HCT116 (cell line): Measurements from ENCODE around the gene RAB24. TPM values are rescaled to one million over a fixed set of nuclear protein-coding genes. Genes with fewer than 3 reads are reported as not detected.

Experiments used
- ATAC-seq: fragments of 200-7000 bp; cut with Tn5 transposase; 2 replicates; pipeline ENCODE4 v1.9.1; 2020; ENCODE audit warnings: mild to moderate bottlenecking, moderate library complexity
- BruUV-seq: library from RNA; stranded (reverse); fragments of 400-500 nt; replicated peaks from 2 replicates; lab custom pipeline; 2021; lab: Mats Ljungman, UMichigan
- CTCF ChIA-PET: fragments of 300-600 bp; sonication (Branson Sonifier 250); formaldehyde crosslinking; loops from one replicate; lab custom pipeline; 2021; ENCODE audit warnings: antibody characterized with exemption; lab: Charles Lee
- POLR2A ChIA-PET: fragments of 300-600, 350-600 bp; sonication (Branson Sonifier 250); formaldehyde crosslinking; loops from one replicate; lab custom pipeline; 2021; ENCODE audit warnings: antibody characterized with exemption; lab: Charles Lee
- RAD21 ChIA-PET, 2 experiments: fragments of 300-600 bp; sonication (Branson Sonifier 250); formaldehyde crosslinking; loops; one replicate each; lab custom pipeline; 2023; ENCODE audit warnings: low total read pairs in 2 of 2; ENCODE audit not compliant: uncharacterized antibody in 2 of 2, unreplicated experiment in 2 of 2, low non-redundant PET in 1 of 2; lab: Charles Lee
- DNase-seq: peaks from one replicate; pipeline ENCODE4 v3.0.0-alpha.2; 2010; ENCODE audit warnings: low read depth, low spot score
- H2AFZ ChIP-seq: fragments of 200-600 bp; shearing (Covaris generic), sonication (generic); 2 replicates; pipeline ENCODE4 v1.6.1; 2017; ENCODE audit warnings: low read depth, mixed run types, mixed read lengths, antibody characterized with exemption, low read length; ENCODE audit not compliant: poor library complexity, severe bottlenecking
- H3K27ac ChIP-seq: 2 replicates; pipeline ENCODE4 v1.5.1; 2012; ENCODE audit warnings: low read depth, low read length
- H3K27me3 ChIP-seq: fragments of 200-600 bp; sonication (generic); 2 replicates; pipeline ENCODE4 v1.6.1; 2016; ENCODE audit warnings: mixed run types, low read length, mixed read lengths; ENCODE audit not compliant: insufficient read depth
- H3K36me3 ChIP-seq, 2 experiments: fragments of 200-500 bp in 1 of 2; fragments of 200-600 bp in 1 of 2; sonication (Bioruptor generic) in 1 of 2; sonication (generic) in 1 of 2; 2 replicates each; pipeline versions ENCODE4 v1.5.1 to v1.6.1; 2014 to 2016; ENCODE audit warnings: low read length in 2 of 2, inconsistent platforms in 1 of 2, mixed read lengths in 1 of 2, mixed run types in 1 of 2; ENCODE audit not compliant: insufficient read depth in 2 of 2, control insufficient read depth in 1 of 2
- H3K4me1 ChIP-seq, 2 experiments: fragments of 200-600 bp in 1 of 2; sonication (generic) in 1 of 2; 2 replicates each; pipeline versions ENCODE4 v1.5.1 to v1.6.1; 2012 to 2017; ENCODE audit warnings: low read length in 2 of 2, inconsistent platforms in 1 of 2, mild to moderate bottlenecking in 1 of 2, mixed read lengths in 1 of 2, mixed run types in 1 of 2, moderate library complexity in 1 of 2; ENCODE audit not compliant: insufficient read depth in 2 of 2, control insufficient read depth in 1 of 2
- H3K4me2 ChIP-seq: fragments of 200-600 bp; sonication (generic); 2 replicates; pipeline ENCODE4 v1.6.1; 2017; ENCODE audit warnings: mixed run types, low read length, mixed read lengths
- H3K4me3 ChIP-seq, 2 experiments: fragments of 200-600 bp in 1 of 2; sonication (generic) in 1 of 2; replicated peaks in 1 of 2; 2 replicates each; pipeline ENCODE4 v1.5.1; 2011 to 2016; ENCODE audit warnings: low read length in 2 of 2, control low read depth in 1 of 2, low read depth in 1 of 2, mild to moderate bottlenecking in 1 of 2, mixed read lengths in 1 of 2, mixed run types in 1 of 2
- H3K79me2 ChIP-seq: fragments of 200-600 bp; sonication (generic); 2 replicates; pipeline ENCODE4 v1.6.1; 2017; ENCODE audit warnings: mild to moderate bottlenecking, mixed run types, low read length, moderate library complexity, mixed read lengths; ENCODE audit not compliant: insufficient read depth
- H3K9ac ChIP-seq: fragments of 200-600 bp; sonication (generic); 2 replicates; pipeline ENCODE4 v1.6.1; 2016; ENCODE audit warnings: low read length, mixed read lengths
- H3K9me2 ChIP-seq: fragments of 200-600 bp; sonication (generic), shearing (Covaris generic); 2 replicates; pipeline ENCODE4 v1.6.1; 2017; ENCODE audit warnings: mixed run types, mild to moderate bottlenecking, moderate library complexity; ENCODE audit not compliant: insufficient read depth
- H3K9me3 ChIP-seq, 2 experiments: fragments of 200-500 bp in 1 of 2; fragments of 200-600 bp in 1 of 2; sonication (Bioruptor generic) in 1 of 2; sonication (generic) in 1 of 2; 2 replicates each; pipeline ENCODE4 v1.6.1; 2014 to 2017; ENCODE audit warnings: low read length in 2 of 2, mixed read lengths in 2 of 2, inconsistent platforms in 1 of 2, low read depth in 1 of 2, mild to moderate bottlenecking in 1 of 2, mixed run types in 1 of 2, moderate library complexity in 1 of 2; ENCODE audit not compliant: control insufficient read depth in 1 of 2, insufficient read depth in 1 of 2
- H4K20me1 ChIP-seq: fragments of 200-600 bp; sonication (generic), shearing (Covaris generic); 2 replicates; pipeline ENCODE4 v1.6.1; 2017; ENCODE audit warnings: mixed run types, mild to moderate bottlenecking, moderate library complexity; ENCODE audit not compliant: insufficient read depth
- EGR1 ChIP-seq: IDR thresholded peaks from 2 replicates; pipeline ENCODE4 v1.6.1; 2012; ENCODE audit warnings: low read depth
- ELF1 ChIP-seq: IDR thresholded peaks from 2 replicates; pipeline ENCODE4 v1.6.1; 2012; ENCODE audit warnings: low read depth, borderline replicate concordance
- EZH2phosphoT487 ChIP-seq: fragments of 200-600 bp; IDR thresholded peaks from 2 replicates; pipeline ENCODE4 v1.6.1; 2018; ENCODE audit warnings: antibody characterized with exemption, borderline replicate concordance
- FOSL1 ChIP-seq: IDR thresholded peaks from 2 replicates; pipeline ENCODE4 v1.6.1; 2012; ENCODE audit warnings: low read depth
- SIN3A ChIP-seq: IDR thresholded peaks from 2 replicates; pipeline ENCODE4 v1.6.1; 2012; ENCODE audit warnings: low read depth
- YY1 ChIP-seq: IDR thresholded peaks from 2 replicates; pipeline ENCODE4 v1.6.1; 2011; ENCODE audit warnings: low read length, low read depth, moderate library complexity, mild to moderate bottlenecking; ENCODE audit not compliant: insufficient replicate concordance; ENCODE audit errors: extremely low read depth
- ZFX ChIP-seq: fragments of 450-650 bp; IDR thresholded peaks from 2 replicates; pipeline ENCODE4 v1.6.1; 2017
- intact Hi-C: fragments of 100-400 bp; cut with micrococcal nuclease; formaldehyde crosslinking; loops from 2 replicates; pipeline ENCODE4 v1.10.0; 2022
- total RNA-seq: library from RNA; stranded (reverse); gene quantifications from one replicate; pipeline ENCODE4 v1.2.1, GENCODE V29; 2021; ENCODE audit not compliant: unreplicated experiment
- TF ChIP-seq, protein P1 (sequence below): IDR thresholded peaks from 2 replicates; pipeline ENCODE4 v1.6.1; 2012
- TF ChIP-seq, protein P2 (sequence below), 3 experiments: fragments of 200-600 bp in 1 of 3; sonication (generic) in 1 of 3; IDR thresholded peaks in 2 of 3; conservative IDR thresholded peaks in 1 of 3; 2 replicates each; pipeline ENCODE4 v1.5.1; 2012 to 2017; ENCODE audit warnings: low read depth in 2 of 3, low read length in 2 of 3, antibody characterized with exemption in 1 of 3, borderline replicate concordance in 1 of 3, control low read depth in 1 of 3, mild to moderate bottlenecking in 1 of 3, mixed read lengths in 1 of 3, mixed run types in 1 of 3, moderate library complexity in 1 of 3; ENCODE audit not compliant: insufficient read depth in 1 of 3

Gene RAB24
- total RNA-seq, 1 experiment from 2014 or later, result 13.5 TPM

DNA sequence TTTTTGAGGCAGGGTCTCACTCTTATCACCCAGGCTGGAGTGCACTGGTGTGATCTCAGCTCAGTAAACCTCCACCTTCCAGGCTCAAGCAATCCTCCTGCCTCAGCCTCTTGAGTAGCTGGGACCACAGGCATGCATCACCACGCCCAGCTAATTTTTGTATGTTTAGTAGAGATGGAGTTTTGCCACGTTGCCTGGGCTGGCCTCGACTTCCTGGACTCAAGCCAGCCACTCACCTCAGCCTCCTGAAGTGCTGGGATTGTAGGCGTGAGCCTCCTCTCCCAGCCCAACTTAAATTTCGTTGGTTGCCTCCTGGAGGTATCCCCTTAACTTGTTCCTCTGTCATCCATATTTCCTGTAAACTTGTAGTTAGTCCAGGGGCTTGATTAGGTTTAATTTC, 47.2 kb downstream of the RAB24 start:
- peaks cover 14% of the 10 kb centered on the region for H3K79me2 ChIP-seq
- no peak overlapping the region for H2AFZ ChIP-seq
- H3K27ac ChIP-seq, result no peak overlapping the region
- H4K20me1 ChIP-seq, result no peaks in the 10 kb centered on the region
- peak overlapping the region; percentile 1; the same call in 1 of the 2 replicates for H3K4me2 ChIP-seq
- RAD21 ChIA-PET, result no interaction called here
- CTCF ChIA-PET, result no interaction called here
- H3K9ac ChIP-seq, result no peak overlapping the region
- peaks cover 0 to 13% of the 10 kb centered on the region in 2 experiments; a peak in 2 of 4 replicates for H3K4me1 ChIP-seq
- no peak for DNase-seq
- BruUV-seq, result no TSS peak
- H3K4me3 ChIP-seq, result no peak overlapping the region
- no peaks in the 10 kb centered on the region for H3K27me3 ChIP-seq
- no peak for TF ChIP-seq YY1
- TF ChIP-seq, protein P1, sequence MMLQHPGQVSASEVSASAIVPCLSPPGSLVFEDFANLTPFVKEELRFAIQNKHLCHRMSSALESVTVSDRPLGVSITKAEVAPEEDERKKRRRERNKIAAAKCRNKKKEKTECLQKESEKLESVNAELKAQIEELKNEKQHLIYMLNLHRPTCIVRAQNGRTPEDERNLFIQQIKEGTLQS, result no peak
- TF ChIP-seq ELF1, result no peak
- TF ChIP-seq EZH2phosphoT487, result no peak
- TF ChIP-seq, all 23 proteins: peak for 0
- Histone ChIP-seq H3K9me3 (no peaks in the 10 kb centered on the region), H3K36me3 (peaks cover 0 to 29% of the 10 kb centered on the region in 2 experiments; a peak in 2 of 4 replicates), H3K9me2 (no peaks in the 10 kb centered on the region)
- POLR2A ChIA-PET, result interaction anchor here (1.0 kb wide), 1 partner anchor 11 kb away, joined by 4 read pairs; no protein-coding TSS in a partner anchor
- intact Hi-C loops, result no loop called here
- peak; percentile 72 for ATAC-seq

DNA sequence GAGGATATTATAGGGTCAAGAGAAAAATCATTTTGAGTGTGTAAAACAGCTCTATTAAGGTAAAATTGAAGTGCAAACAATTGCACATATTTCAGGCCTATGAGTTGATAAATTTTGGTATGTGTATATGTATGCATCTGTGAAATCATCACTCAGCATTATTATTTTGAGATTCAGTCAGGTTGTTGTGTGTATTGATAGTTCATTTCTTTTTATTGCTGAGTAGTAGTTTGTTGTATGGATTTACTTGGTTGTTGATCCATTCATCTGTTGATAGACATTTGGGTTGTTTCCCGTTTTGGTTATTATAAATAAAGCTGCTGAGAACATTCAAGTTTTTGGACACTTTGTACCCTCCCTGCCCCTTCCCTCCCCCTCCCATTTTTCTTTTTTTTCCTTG, 50.3 kb downstream of the RAB24 start:
- H3K4me3 ChIP-seq, result no peak overlapping the region
- intact Hi-C loops, result no loop called here
- no peaks in the 10 kb centered on the region for H3K9me2 ChIP-seq
- RAD21 ChIA-PET, result no interaction called here
- no peak overlapping the region for H3K27ac ChIP-seq
- no TSS peak for BruUV-seq
- TF ChIP-seq SIN3A (no peak), EGR1 (no peak), ZFX (no peak), FOSL1 (no peak)
- TF ChIP-seq, protein P1, result no peak
- TF ChIP-seq, protein P2, sequence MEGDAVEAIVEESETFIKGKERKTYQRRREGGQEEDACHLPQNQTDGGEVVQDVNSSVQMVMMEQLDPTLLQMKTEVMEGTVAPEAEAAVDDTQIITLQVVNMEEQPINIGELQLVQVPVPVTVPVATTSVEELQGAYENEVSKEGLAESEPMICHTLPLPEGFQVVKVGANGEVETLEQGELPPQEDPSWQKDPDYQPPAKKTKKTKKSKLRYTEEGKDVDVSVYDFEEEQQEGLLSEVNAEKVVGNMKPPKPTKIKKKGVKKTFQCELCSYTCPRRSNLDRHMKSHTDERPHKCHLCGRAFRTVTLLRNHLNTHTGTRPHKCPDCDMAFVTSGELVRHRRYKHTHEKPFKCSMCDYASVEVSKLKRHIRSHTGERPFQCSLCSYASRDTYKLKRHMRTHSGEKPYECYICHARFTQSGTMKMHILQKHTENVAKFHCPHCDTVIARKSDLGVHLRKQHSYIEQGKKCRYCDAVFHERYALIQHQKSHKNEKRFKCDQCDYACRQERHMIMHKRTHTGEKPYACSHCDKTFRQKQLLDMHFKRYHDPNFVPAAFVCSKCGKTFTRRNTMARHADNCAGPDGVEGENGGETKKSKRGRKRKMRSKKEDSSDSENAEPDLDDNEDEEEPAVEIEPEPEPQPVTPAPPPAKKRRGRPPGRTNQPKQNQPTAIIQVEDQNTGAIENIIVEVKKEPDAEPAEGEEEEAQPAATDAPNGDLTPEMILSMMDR (IDR thresholded peaks at IDR 0.05 in 2 of 3, conservative IDR thresholded peaks at IDR 0.05 in 1 of 3; ENCODE audit: borderline replicate concordance in 1 of 3, insufficient read depth in 1 of 3, low read depth in 2 of 3, low read length in 2 of 3), result no peak
- TF ChIP-seq, all 23 proteins: peak for 0
- no peak overlapping the region for H3K4me2 ChIP-seq
- no peaks in the 10 kb centered on the region for H4K20me1 ChIP-seq
- peaks cover 0 to 13% of the 10 kb centered on the region in 2 experiments; a peak in 2 of 4 replicates for H3K4me1 ChIP-seq
- ChIA-PET POLR2A (no interaction called here), CTCF (no interaction called here)
- H3K9me3 ChIP-seq, result no peaks in the 10 kb centered on the region
- DNase-seq (no peak), ATAC-seq (no peak)
- no peak overlapping the region for H3K9ac ChIP-seq
- no peak overlapping the region for H2AFZ ChIP-seq
- peaks cover 14% of the 10 kb centered on the region for H3K79me2 ChIP-seq
- H3K27me3 ChIP-seq, result no peaks in the 10 kb centered on the region
- peaks cover 1 to 27% of the 10 kb centered on the region in 2 experiments; a peak in 3 of 4 replicates for H3K36me3 ChIP-seq
